Mucosa of rectum (tissue), 2 donors: Measurements from ENCODE around the gene FYN.

Source experiments
- H3K27ac ChIP-seq, 2 donors: one replicate each; pipeline ENCODE4 v1.7.0; 2013; ENCODE audit warnings: inconsistent platforms in 2 of 2, low read depth in 2 of 2, low read length in 2 of 2
- H3K27me3 ChIP-seq, 2 donors: one replicate each; pipeline ENCODE4 v1.7.0; 2013; ENCODE audit warnings: low read length in 2 of 2; ENCODE audit not compliant: control insufficient read depth in 2 of 2, insufficient read depth in 2 of 2
- H3K36me3 ChIP-seq, 2 donors: one replicate each; pipeline ENCODE4 v1.7.0; 2013; ENCODE audit warnings: low read length in 2 of 2; ENCODE audit not compliant: control insufficient read depth in 2 of 2, insufficient read depth in 2 of 2
- H3K4me1 ChIP-seq, 2 donors: one replicate each; pipeline ENCODE4 v1.7.0; 2013; ENCODE audit warnings: low read length in 2 of 2, mild to moderate bottlenecking in 1 of 2; ENCODE audit not compliant: control insufficient read depth in 2 of 2, insufficient read depth in 2 of 2
- H3K4me3 ChIP-seq, 2 donors: one replicate each; pipeline ENCODE4 v1.7.0; 2013; ENCODE audit warnings: low read length in 2 of 2
- H3K9ac ChIP-seq, 2 donors: one replicate each; pipeline ENCODE4 v1.7.0; 2013; ENCODE audit warnings: low read length in 2 of 2, low read depth in 1 of 2, mild to moderate bottlenecking in 1 of 2
- H3K9me3 ChIP-seq, 2 donors: one replicate each; pipeline ENCODE4 v1.7.0; 2013; ENCODE audit warnings: low read length in 2 of 2; ENCODE audit not compliant: control insufficient read depth in 2 of 2
- donor health status: healthy.
- donor health status: Normal muscosa, but diverticular disease.

Gene FYN

DNA sequence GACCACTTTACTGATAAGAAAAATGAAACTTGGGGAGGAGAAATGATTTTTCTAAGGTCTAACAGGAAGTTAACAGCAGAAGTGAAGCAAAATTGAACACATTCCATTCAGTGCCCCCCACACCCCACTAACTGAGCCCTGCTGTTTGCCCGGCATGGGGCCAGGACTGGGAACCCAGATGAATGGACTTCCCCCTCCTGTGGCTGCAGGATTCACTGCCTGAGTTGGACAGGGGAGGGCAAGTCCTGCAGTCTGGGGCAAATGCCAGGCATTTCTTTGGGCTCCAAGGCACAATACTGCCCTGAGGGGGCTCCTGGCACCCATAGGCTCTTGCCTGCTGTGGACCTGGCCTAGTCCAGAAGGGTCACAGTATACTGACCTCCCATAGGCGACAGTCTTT, 28.3 kb downstream of the FYN start:
- Histone ChIP-seq H3K9me3 (no peaks in the 10 kb centered on the region), H3K9ac (peak overlapping the region in 1 of 2 donors; percentile 4), H3K4me3 (no peak overlapping the region), H3K36me3 (no peaks in the 10 kb centered on the region), H3K4me1 (no peaks in the 10 kb centered on the region), H3K27me3 (no peaks in the 10 kb centered on the region), H3K27ac (no peak overlapping the region)

DNA sequence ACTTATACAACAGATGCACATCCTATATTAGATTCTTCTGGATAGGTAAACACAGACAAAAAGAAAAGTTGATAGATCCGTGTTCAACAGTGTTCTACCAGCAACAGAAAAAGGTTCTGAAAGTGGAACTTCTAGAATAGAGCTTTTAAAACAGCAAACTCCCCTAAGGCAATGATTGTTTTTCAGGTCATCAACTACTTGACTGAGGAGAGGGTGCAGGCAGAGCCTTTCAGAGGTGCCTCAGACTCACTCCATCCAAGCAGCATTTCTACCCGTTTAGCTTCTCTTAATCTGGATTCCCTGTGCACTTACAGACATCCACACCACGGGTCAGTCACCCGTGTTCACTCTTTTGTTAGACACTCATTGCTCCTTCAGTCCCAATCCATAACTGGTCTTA, 28.9 kb downstream of the FYN start:
- no peaks in the 10 kb centered on the region for H3K4me1 ChIP-seq
- H3K36me3 ChIP-seq, result no peaks in the 10 kb centered on the region
- no peaks in the 10 kb centered on the region for H3K27me3 ChIP-seq
- H3K4me3 ChIP-seq, result no peak overlapping the region
- no peak overlapping the region for H3K9ac ChIP-seq
- H3K27ac ChIP-seq, result no peak overlapping the region
- no peaks in the 10 kb centered on the region for H3K9me3 ChIP-seq

DNA sequence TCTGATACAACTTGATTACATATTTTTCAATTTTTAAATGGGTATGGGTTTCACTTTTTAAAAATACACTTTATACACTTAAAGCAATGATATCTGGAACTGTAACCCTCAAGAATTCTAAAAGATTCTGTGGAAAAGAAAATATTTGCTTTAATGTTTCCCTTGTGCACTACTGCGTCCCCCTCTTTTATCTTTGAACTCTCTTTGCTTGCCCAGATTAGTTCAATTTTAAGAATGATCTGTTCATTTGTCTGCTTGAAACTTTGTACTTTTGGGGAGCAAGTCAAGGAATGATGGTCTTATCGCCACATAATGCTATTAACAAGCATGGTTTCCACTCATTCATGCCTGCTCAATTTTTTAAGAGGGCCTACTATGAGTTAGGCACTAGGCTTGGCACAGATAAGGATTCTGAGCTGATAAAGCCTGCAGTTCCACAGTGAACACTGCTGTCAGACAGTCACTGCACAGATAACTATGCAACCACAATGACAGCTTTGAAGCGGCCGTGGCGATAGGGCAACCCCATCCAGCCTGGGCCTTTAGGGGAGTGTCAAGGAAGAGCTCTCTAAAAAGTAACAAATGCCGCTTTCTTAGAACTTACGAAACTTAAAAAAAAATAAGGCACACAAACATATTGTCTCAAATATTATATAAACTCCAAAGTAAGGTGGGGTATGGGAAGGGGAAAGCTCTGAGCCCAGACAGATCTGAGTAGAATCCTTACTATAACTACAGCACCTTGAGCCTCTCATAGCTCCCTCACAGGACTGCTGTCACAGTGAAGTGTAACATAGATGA, 29.7 kb downstream of the FYN start:
- H3K4me3 ChIP-seq, result no peak overlapping the region
- no peaks in the 10 kb centered on the region for H3K36me3 ChIP-seq
- no peaks in the 10 kb centered on the region for H3K9me3 ChIP-seq
- no peaks in the 10 kb centered on the region for H3K27me3 ChIP-seq
- no peak overlapping the region for H3K9ac ChIP-seq
- H3K27ac ChIP-seq, result no peak overlapping the region
- H3K4me1 ChIP-seq, result no peaks in the 10 kb centered on the region

DNA sequence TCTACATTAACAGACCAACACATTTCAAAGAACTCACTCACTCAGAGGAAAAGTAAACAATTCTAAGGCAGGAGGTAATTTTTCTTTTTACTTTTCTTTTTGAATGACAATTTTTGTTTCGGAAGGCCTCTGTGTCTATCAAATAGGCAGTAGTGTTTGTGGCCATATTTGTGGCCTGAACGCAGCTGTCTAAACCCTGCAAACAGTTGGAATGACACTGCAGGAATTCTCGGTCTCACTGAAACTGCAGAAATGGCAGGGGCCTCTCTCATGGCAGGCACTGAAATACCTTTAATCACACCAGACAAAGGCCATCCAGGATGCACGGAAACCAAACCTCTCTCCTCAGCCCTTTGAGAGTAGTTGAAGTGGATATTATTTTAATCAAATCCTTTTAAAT, 30.4 kb downstream of the FYN start:
- Histone ChIP-seq H3K27ac (no peak overlapping the region), H3K36me3 (no peaks in the 10 kb centered on the region), H3K4me1 (no peaks in the 10 kb centered on the region), H3K4me3 (no peak overlapping the region), H3K27me3 (no peaks in the 10 kb centered on the region), H3K9ac (no peak overlapping the region), H3K9me3 (no peaks in the 10 kb centered on the region)

DNA sequence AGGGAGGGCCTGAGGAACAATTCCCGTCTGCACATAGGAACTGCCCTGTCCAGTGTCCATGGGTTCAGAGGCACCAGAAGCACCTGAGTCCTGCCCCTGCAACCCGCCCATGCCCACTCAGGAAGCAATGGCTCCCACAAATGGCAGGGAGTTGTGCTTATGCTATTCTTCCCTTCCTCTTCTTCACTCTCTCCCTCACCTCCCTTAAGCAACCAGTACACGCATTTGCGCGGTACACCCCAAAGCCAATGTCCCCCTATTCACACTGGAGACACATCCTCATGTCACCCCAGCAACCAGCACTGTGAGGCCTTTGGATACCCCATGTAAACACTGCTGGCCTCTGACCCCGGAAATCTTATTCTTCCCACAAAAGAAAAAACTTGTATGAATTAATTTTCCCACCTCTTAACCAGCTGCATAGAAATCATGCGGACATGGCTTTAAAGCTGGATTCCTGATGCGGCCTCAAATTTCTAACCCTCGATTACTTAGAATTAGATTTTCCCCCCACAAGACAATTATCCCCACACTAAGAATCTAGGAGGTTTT, 30.9 kb downstream of the FYN start:
- H3K4me3 ChIP-seq, result no peak overlapping the region
- no peaks in the 10 kb centered on the region for H3K27me3 ChIP-seq
- H3K27ac ChIP-seq, result no peak overlapping the region
- no peaks in the 10 kb centered on the region for H3K36me3 ChIP-seq
- no peak overlapping the region for H3K9ac ChIP-seq
- no peaks in the 10 kb centered on the region for H3K9me3 ChIP-seq
- H3K4me1 ChIP-seq, result no peaks in the 10 kb centered on the region

DNA sequence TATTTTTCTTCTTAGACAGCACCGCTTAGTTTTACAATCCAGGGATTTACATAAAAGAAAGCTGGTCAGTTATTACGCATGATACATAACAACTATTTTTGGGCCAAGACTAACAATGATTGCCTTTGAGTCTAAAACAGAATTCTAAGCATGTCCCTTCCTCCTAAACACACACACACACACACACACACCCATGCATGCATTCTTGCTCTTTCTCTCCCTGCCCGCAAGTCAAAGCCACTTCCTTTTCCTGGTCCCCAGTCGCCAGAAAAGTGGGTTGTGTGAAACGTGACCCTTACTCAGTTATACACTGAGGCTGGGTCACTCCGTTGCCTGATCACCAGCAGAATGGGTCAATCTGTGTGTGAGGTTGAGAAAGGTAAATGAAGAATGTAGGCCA, 31.4 kb downstream of the FYN start:
- Histone ChIP-seq H3K27ac (no peak overlapping the region), H3K4me1 (no peaks in the 10 kb centered on the region), H3K9ac (no peak overlapping the region), H3K27me3 (no peaks in the 10 kb centered on the region), H3K9me3 (no peaks in the 10 kb centered on the region), H3K36me3 (no peaks in the 10 kb centered on the region), H3K4me3 (no peak overlapping the region)

DNA sequence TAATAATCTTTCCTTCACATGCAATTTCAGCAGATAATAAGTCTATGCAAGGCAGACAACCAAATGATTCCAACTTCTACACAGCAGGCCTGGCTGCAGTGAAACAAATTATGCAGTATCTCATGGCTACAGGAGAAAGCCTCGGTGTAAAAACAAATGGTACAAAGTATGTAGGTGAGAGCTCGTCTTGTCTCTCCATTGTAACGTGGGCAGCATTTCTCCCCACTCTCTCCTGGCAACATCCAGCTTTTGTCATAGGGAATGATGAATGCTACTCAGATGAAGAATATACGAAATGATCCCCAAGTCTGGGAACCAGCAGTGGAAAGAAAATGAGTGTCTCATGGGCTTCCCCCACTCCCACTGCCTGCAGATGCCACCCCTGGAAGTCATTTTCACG, 32.4 kb downstream of the FYN start:
- no peaks in the 10 kb centered on the region for H3K4me1 ChIP-seq
- no peak overlapping the region for H3K4me3 ChIP-seq
- no peak overlapping the region for H3K27ac ChIP-seq
- no peak overlapping the region for H3K9ac ChIP-seq
- H3K9me3 ChIP-seq, result no peaks in the 10 kb centered on the region
- no peaks in the 10 kb centered on the region for H3K36me3 ChIP-seq
- no peaks in the 10 kb centered on the region for H3K27me3 ChIP-seq

DNA sequence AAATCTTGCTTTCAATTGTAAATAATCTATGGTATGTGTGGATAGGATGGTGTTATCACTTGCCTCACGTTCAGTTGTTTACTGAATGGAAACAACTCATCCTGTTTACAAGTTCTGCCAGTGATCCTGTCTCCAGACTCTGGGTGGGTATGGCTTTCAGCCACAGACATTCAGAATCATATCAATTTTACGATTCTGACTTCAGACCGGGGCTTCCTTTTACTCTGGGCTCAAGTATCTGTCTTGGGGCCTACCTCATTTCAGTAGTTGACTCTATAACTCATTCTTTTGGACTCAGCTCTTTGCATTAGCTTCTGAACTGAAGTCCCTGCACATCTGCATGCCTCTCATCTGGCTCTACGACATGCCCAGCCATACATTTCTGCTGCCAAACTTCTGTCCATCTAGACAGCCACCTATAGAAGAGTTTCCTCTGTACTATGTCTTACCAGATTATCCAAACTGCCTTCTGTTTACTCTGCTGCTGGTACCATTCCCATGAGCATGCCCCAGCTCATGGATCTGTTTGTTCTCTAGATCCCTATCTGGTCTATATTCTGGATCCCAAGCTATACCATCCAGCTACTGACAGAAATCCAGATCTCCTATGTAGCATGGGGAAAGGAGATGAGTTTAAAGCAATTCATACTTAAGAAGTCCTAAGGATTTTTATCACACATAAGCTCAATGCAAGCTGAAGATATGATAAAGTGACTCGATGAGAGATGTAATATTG, 34.3 kb downstream of the FYN start:
- Histone ChIP-seq H3K36me3 (no peaks in the 10 kb centered on the region), H3K27ac (no peak overlapping the region), H3K4me1 (no peaks in the 10 kb centered on the region), H3K9ac (no peak overlapping the region), H3K4me3 (no peak overlapping the region), H3K27me3 (no peaks in the 10 kb centered on the region), H3K9me3 (no peaks in the 10 kb centered on the region)

DNA sequence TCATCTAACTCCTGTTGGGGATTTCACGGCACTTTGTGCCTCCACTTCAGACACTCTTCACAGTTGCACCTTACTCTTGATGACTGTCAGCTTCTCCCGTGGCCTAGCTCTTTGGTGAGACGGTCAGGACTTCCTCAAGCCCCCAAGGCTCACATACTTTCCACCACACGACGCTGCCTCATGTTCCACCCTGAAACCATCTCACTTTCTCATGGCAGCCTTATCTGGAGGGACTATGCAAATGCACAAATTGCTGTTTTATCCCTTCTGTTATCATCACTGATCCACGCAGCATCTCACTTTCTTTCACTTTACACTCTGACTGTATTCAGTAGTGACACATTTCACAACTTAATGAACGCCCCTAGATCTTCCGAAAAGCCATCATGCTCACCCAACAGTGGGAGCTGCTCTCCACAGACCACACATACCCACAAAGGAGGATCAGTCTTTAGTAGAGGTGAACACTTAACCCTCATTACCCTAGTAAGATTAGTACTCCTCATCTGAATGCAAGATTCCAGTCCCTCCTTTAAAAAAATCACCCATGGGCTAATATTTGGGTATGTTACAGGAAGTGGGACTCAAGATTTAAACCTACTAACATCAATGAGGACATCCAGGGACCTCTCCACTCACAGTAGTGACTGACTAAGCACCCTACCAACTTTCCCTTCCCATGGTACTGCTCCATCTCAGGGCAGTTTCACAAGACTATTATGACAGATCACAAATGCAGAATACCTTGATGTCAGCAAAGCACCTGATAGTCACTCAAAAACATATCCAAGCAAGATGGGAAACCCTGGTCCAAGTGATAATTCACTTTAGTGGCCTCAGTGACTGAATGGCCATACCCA, 35.4 kb downstream of the FYN start:
- Histone ChIP-seq H3K36me3 (no peaks in the 10 kb centered on the region), H3K27me3 (no peaks in the 10 kb centered on the region), H3K9ac (no peak overlapping the region), H3K4me1 (no peaks in the 10 kb centered on the region), H3K9me3 (no peaks in the 10 kb centered on the region), H3K27ac (peak overlapping the region; percentile 2 to 25), H3K4me3 (no peak overlapping the region)

DNA sequence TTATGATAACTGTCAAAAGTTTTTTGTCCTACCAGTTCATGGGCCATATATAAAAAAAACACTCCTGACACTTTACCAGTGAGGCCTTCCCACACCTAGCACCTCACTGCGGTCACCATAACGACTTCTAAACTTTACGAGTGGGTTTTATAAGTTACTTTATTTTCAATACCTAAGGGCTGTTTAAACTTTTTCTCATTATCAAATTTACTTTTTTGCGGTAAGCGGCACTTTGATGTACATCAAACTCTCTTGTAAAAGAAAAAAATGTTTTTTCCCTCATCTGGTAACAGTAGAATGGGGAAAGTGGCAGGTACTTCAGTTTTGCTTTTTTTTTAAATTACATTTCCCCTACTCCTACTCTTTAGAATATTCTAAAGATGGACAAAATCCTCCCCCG, 36.2 kb downstream of the FYN start:
- Histone ChIP-seq H3K9me3 (no peaks in the 10 kb centered on the region), H3K27me3 (no peaks in the 10 kb centered on the region), H3K27ac (peak overlapping the region in 1 of 2 donors; percentile 17), H3K36me3 (no peaks in the 10 kb centered on the region), H3K4me3 (no peak overlapping the region), H3K4me1 (no peaks in the 10 kb centered on the region), H3K9ac (no peak overlapping the region)
